ENCODE measurements around the gene PIK3CD.

- TF ChIP-seq USF2 (IDR thresholded peaks at IDR 0.05; ENCODE audit: low read length): no peak
- TF ChIP-seq FOSL1 (IDR thresholded peaks at IDR 0.05; ENCODE audit: insufficient read depth, low read depth, low read length): no peak
- TF ChIP-seq CTCF (IDR thresholded peaks at IDR 0.05; ENCODE audit: control extremely low read depth in 1 of 3, insufficient read depth in 1 of 3, low read depth in 1 of 3, low read length in 3 of 3): no peak
- TF ChIP-seq TBP (IDR thresholded peaks at IDR 0.05; ENCODE audit: low read depth, low read length): no peak
- no peak for TF ChIP-seq ATF2 (IDR thresholded peaks at IDR 0.05; ENCODE audit: low read length)
- TF ChIP-seq CHD2 (IDR thresholded peaks at IDR 0.05; ENCODE audit: low read length): no peak
These were observed 20.0 kb downstream of the PIK3CD start for GRCh38 chr1:9671377-9672140.

Data from H1 (cell line).